ENCODE results near the gene RAE1. TPM values are rescaled to one million over a fixed set of nuclear protein-coding genes. Genes with fewer than 3 reads are reported as not detected.

RAE1 gene
- total RNA-seq, 6 donors from 2014 or later = 10.1 to 31.0 (median 17.9) TPM

DNA sequence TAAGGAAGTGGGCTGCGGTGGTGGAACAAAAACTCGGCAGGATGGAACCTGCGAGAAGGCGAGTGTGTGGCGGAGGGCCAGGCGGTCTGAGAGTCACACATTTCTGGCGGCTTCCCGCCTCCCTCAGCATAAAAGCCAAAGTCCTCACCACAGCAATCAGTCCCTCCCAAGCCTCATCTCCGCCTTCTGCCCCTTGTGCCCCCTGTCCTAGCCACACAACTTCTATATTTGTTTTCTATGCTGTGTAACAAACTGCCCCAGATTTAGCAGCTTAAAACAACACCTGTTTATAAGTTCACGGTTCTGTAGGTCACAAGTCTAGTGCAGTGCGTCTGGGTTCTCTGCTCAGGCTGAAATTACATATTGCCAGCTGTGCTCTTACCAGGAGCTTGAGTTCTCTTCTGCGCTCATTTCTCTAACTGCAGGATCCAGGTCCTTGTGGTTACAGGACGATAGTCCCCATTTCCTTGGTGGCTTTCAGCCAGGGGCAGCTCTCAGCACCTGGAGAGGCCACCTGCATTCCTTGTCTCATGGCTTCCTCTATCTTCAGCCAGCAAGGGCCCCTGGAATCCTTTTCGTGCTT lies 33.2 kb upstream of the RAE1 start:
- 72 to 73% methylated on average over 14 of the region's 14 CpGs for WGBS, 2 donors
- ATAC-seq (ENCODE audit: low FRiP score in 2 of 2) = no peak
- H3K9me3 ChIP-seq = no peaks in the 10 kb centered on the region
- H3K36me3 ChIP-seq = no peaks in the 10 kb centered on the region
- TF ChIP-seq POLR2A (IDR thresholded peaks at IDR 0.05) = no peak
- TF ChIP-seq POLR2AphosphoS5 (IDR thresholded peaks at IDR 0.05) = no peak
- no peak for TF ChIP-seq EP300 (IDR thresholded peaks at IDR 0.05)
- DNase-seq = peak in 1 of 2 donors; percentile 22
- no peaks in the 10 kb centered on the region for H3K4me1 ChIP-seq
- H3K27me3 ChIP-seq = no peaks in the 10 kb centered on the region
- H3K4me3 ChIP-seq = no peak overlapping the region
- no peak overlapping the region for H3K27ac ChIP-seq

GRCh38 chr20:57319584-57319983 lies 31.5 kb upstream of the RAE1 start:
- ATAC-seq (ENCODE audit: low FRiP score in 2 of 2) (no peak), DNase-seq (no peak)
- H3K9me3 ChIP-seq = no peaks in the 10 kb centered on the region
- no peak overlapping the region for H3K27ac ChIP-seq
- no peaks in the 10 kb centered on the region for H3K4me1 ChIP-seq
- TF ChIP-seq CTCF (IDR thresholded peaks at IDR 0.05) = no peak
- TF ChIP-seq POLR2A (IDR thresholded peaks at IDR 0.05) = no peak
- no peak for TF ChIP-seq POLR2AphosphoS5 (IDR thresholded peaks at IDR 0.05)
- no peaks in the 10 kb centered on the region for H3K27me3 ChIP-seq
- 93 to 97% methylated on average over 3 to 4 of the region's 4 CpGs for WGBS, 2 donors
- no peaks in the 10 kb centered on the region for H3K36me3 ChIP-seq
- H3K4me3 ChIP-seq = no peak overlapping the region

- H3K4me3 ChIP-seq = no peak overlapping the region
- no peak for ATAC-seq (ENCODE audit: low FRiP score in 2 of 2)
- H3K4me1 ChIP-seq = no peaks in the 10 kb centered on the region
- H3K36me3 ChIP-seq = no peaks in the 10 kb centered on the region
- TF ChIP-seq CTCF (IDR thresholded peaks at IDR 0.05) (no peak), POLR2AphosphoS5 (IDR thresholded peaks at IDR 0.05) (no peak), EP300 (IDR thresholded peaks at IDR 0.05) (no peak), POLR2A (IDR thresholded peaks at IDR 0.05) (no peak)
- no peak overlapping the region for H3K27ac ChIP-seq
- H3K9me3 ChIP-seq = no peaks in the 10 kb centered on the region
- DNase-seq = no peak
- H3K27me3 ChIP-seq = no peaks in the 10 kb centered on the region
- WGBS, 2 donors = 76 to 84% methylated on average over 3 of the region's 3 CpGs
These were observed 30.7 kb upstream of the RAE1 start for GRCh38 chr20:57320358-57320757.

DNA sequence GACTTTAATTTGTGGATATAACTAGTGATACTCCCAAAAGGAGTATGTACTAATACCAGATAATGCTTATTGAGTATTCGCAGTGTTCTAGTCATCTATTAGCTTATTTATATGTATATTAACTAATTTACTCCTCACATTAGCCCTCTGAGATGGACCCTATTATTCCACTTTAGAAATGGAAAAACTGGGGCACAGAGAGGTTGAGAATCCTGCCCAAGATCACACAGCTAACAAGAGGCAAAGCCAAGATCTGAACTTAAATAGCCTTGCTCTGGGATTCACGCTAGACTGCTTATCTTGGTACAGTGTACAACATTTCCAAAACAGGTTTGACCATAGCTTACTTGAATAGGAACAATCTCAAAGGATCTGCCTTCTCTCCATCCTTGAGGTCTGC lies 29.9 kb upstream of the RAE1 start:
- H3K4me1 ChIP-seq = no peaks in the 10 kb centered on the region
- no peak for TF ChIP-seq POLR2A (IDR thresholded peaks at IDR 0.05)
- no peak for TF ChIP-seq EP300 (IDR thresholded peaks at IDR 0.05)
- no peak for TF ChIP-seq POLR2AphosphoS5 (IDR thresholded peaks at IDR 0.05)
- no peak for TF ChIP-seq CTCF (IDR thresholded peaks at IDR 0.05)

DNA sequence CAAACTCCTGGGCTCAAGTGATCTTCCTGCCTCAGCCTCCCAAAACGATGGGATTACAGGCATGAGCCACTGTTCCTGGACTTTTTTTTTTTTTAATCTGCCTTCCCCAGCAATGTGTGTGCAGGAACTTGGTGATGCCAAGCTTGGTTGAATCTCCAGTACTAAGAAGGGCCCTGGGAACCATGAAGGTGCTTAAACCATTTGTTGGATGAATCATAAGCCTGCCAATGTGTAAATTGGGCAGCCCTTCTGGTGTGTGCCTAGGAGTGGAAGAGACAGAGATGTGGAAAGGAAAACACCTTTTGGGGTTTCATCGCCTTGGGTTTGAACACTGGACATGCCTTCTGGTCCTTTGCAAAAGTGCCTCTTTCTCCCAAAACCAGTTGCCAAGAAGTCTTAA lies 28.6 kb upstream of the RAE1 start:
- Histone ChIP-seq H3K27ac (no peak overlapping the region), H3K4me1 (peaks cover 0 to 3% (median 0%) of the 10 kb centered on the region in 4 donors), H3K4me3 (no peak overlapping the region), H3K9me3 (no peaks in the 10 kb centered on the region), H3K36me3 (no peaks in the 10 kb centered on the region), H3K27me3 (no peaks in the 10 kb centered on the region)
- DNase-seq = no peak
- no peak for ATAC-seq (ENCODE audit: low FRiP score in 2 of 2)
- 75 to 81% methylated on average over 2 of the region's 2 CpGs for WGBS, 2 donors
- TF ChIP-seq CTCF (IDR thresholded peaks at IDR 0.05) (no peak), POLR2AphosphoS5 (IDR thresholded peaks at IDR 0.05) (no peak), POLR2A (IDR thresholded peaks at IDR 0.05) (no peak), EP300 (IDR thresholded peaks at IDR 0.05) (no peak)

More for the DNA sequence above, 29.9 kb upstream of the RAE1 start:
- no peak for DNase-seq
- no peak overlapping the region for H3K27ac ChIP-seq
- no peaks in the 10 kb centered on the region for H3K36me3 ChIP-seq
- 78 to 83% methylated on average over 2 of the region's 2 CpGs for WGBS, 2 donors
- H3K9me3 ChIP-seq = no peaks in the 10 kb centered on the region
- no peak for ATAC-seq (ENCODE audit: low FRiP score in 2 of 2)
- H3K4me3 ChIP-seq = no peak overlapping the region
- no peaks in the 10 kb centered on the region for H3K27me3 ChIP-seq
